ENCODE data around the gene MGMT. TPM values are rescaled to one million over a fixed set of nuclear protein-coding genes. Genes with fewer than 3 reads are reported as not detected.

Gene MGMT
- total RNA-seq, 1 donor from 2014 or later, result 58.5 TPM

DNA sequence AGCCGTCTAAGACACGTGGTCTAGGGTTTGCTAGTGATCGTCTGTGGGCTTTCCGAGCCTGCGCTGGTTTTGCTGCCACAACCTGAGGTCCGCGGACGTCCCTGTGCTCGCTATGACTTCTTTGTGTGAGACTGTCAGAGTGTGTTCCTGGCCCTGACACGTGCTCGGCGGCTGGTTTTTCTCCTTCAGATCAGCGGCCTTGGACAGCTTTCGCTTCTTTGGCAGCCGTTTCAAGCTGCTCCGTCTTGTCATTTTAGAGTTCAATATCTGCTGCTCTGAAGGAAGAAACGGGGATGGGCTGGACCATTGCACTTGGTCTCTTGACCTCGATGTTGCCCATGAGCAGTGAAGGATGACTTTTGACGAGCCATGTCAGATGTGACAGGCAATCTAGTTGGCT is 147.3 kb downstream of the MGMT start:
- DNase-seq (ENCODE audit: low spot score) (no peak), ATAC-seq (no peak)

DNA sequence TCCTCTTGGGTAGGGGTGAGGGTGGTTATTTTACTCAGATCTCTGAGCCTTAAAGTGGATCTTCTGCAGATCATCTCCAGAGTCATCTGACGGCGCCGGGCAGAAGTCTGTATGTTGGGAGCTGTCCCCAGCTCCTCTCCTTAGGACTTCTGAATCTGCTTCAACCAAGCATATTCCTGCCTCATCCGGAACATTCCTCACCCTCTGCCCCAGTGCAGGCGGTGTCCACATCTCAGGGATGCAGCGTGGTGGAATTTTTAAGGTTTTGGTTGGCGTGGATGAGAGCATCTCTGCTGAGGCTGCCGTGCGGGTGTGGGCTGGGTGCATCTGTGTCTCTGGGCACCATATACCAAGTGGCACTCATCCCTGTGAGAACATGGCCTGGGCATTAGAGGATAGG is 148.3 kb downstream of the MGMT start:
- no peak for DNase-seq (ENCODE audit: low spot score)
- no peak for ATAC-seq

DNA sequence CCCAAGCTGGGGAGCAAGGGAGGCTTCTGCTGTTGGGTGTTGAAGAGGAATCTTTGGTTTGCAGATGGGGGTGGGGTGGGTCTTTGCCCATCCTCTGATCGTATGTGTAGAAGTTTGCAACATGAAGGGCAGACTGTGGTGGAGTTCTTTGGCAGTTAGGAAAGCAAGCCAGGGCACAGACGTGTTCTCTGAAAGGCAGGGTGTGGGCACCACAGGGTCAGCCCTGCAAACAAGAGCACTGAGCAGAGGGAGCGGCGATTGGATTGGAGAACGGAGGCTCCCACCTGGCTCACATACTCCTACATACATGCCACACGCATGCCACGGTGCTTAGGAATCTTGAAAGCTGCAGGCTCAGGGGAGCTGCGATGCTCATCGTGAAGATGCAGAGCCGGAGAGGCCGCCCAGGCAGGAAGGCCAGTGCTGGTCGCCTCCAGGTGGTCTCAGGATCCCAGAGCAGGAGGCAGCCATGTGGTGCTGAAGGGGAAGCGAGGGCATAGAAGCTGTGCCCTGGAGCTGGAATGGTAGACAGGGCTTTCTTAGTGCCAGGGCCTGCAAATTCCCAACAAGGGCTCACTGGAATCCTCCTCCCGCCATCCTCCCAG is 149.0 kb downstream of the MGMT start:
- ATAC-seq, result no peak
- no peak for DNase-seq (ENCODE audit: low spot score)

DNA sequence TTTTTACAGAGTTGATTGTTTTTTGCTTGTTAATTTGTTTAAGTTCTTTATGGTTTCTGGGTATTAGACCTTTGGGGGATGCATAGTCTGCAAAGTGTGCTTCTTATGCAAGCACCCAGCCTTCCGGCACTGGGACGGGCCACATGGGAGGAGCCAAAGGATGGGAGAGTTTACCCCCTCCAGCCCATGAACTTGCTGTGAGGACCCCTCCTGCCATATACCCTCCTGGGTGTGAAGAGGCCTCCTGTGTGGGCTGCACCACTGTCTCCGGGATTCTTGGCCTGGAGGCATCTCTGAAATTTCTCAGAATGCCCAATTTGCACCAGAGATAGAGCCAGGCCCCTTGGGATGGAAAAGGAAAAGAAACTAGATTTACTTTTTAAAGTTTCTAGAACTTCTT is 150.7 kb downstream of the MGMT start:
- ATAC-seq (no peak), DNase-seq (ENCODE audit: low spot score) (no peak)

DNA sequence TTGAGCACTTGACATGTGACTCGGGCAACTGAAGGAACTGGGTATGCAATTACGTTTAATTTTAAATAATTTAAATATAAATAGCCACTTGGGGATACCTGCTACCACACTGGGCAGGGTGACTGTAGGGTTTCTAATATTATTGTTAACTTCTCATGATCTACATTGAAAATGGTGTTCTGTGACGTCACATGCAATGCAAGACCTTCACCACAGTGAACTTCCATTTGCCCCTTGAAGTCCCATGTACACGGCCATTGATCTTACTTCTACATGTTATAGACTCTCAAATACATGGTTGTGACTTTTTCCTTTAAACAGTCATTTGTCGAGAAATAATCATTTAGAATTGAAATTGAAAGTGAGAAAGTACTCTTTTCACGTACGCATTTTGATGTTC is 154.0 kb downstream of the MGMT start:
- ATAC-seq, result no peak
- DNase-seq (ENCODE audit: low spot score), result no peak

DNA sequence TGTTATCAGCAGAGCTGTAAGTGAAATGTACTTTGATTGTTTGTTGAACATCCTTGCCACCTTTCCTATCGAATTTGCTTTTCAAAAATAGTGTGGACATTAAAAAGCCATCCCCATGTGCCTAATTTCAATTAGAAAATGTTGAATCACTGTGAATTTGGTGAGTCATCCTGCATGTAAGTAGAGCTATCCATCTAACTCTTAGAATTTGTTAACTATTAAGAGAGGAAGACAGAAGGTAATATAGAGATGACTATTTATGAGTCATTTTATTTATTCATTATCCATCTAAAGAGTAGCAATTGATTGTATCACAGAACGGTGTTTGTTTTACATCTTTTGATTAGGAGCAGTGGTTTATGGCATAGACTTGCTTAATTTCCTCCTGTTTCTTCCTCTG is 154.7 kb downstream of the MGMT start:
- DNase-seq (ENCODE audit: low spot score) (no peak), ATAC-seq (no peak)

DNA sequence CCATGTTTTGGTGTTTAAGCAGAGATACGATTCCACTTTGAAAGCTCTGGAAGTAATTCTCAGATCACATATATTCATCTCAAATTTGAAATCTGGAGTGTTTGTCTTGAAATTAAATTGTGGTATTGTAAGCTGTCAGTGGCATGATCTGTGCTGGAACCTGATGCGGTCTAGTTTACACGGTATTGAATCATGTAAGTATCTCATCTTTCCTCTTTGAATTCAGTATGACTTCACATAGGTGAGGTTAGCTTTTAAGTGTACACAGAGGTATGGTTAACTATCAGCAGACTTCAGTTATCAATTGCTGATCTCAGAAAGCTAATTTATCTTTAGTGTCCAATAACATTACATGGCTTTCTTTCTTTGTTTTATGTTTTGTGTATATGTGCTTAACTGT is 155.2 kb downstream of the MGMT start:
- DNase-seq (ENCODE audit: low spot score), result no peak
- ATAC-seq, result no peak

DNA sequence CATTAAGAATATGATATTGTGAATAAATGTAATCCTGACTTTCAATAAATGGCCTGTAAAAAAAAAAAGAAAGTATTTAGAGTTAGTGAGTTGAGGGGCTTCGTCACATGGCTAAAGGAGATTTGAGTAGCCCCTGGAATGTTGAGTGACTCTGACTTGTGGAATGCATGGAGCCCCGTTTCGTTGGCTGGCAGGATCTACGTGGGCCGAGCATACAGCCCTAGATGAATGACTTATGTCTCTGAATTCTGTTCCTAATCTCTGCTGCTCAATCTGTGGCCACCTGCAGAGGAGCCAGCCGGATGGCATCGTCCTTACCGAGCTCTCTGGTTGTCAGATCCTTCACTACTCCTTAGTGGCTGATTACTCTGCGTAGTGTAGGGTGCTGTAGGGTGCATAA is 155.7 kb downstream of the MGMT start:
- DNase-seq (ENCODE audit: low spot score), result no peak
- no peak for ATAC-seq

DNA sequence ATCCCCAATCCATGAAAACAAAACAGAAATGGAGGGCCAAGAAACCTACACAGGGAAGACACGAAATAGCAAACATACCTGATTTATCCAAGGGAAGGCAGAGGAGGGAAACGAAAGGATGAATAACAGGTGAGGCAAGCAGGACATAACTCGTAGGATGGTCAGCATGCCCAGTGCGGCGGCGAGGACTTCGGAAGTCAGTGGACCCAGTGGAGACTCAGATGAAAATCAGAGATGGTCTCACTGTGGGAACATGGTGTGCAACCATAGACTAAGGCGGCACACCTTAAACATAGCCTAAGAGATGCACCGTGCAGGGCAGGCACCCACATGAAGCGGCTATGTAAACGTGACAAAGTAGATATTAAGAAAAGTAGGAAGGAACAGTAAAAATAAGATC is 157.5 kb downstream of the MGMT start:
- no peak for DNase-seq (ENCODE audit: low spot score)
- no peak for ATAC-seq

DNA sequence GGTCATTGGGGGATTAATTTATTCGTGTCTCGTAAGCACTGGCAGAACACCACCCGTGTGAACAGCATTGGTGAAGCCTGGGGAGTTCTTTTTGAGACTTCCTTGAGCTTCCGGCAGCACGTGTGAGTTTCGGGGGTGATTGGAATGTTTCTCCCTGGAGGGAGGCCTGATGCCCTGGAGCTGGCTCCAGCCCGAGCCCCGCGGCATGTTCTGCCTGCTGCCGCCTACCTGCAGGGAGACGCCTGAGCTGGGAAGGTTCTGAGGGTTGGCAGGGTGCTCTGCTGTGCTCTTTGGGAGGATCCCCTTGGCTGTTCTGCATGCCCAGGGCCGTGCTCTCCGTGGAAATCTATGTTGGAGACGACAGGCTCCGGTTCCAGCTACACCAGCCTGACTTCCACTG is 159.3 kb downstream of the MGMT start:
- no peak for DNase-seq (ENCODE audit: low spot score)
- ATAC-seq, result no peak

DNA sequence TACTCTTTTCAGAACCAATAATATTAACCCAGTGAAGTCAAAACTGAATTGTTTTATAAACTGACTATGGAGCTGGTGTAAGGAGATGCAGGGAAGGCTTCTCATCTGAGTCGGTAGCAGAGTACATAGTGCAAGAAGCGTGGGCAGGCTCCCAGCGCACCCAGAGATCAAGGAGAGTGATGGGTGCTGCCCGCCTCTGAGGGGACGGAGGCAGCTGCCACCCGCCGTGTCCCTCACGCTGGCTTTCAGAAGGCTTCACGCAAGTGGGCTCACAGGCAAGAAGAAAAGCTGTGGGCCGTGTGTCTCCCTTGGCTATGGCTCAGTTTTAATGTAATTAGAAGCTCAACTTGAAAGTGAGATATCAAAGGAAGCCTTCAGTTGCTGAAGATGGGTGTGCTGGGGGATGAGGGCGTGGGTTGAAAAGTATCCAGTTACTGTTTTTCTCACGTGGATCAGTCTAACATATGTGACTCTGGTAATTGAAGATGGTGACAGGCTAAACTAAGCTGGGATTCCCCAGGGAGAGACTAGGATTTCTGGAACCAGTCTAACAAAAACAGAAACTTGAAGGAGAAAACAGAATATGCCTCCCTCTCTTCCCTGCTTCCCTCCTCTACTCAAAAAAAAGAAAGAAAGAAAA is 159.9 kb downstream of the MGMT start:
- ATAC-seq (no peak), DNase-seq (ENCODE audit: low spot score) (no peak)

DNA sequence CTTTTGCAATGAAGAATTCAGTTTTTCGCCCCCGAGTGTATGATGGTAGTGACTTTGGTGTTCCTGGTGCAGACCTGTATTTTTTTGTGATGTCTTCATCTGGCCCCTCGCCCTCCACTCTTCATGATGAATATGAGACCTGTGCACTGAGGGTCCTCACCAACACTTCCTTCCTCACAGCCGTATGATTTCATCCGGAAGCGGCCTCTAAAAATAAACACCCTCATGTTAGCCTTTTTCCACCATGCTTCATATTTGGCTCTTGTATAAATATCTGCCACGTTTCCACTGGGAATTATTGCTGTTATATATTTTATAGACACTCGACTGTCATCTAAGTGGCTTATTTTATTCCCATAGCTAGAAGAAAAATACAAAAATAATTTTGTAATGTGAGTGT is 160.4 kb downstream of the MGMT start:
- no peak for ATAC-seq
- DNase-seq (ENCODE audit: low spot score), result no peak

DNA sequence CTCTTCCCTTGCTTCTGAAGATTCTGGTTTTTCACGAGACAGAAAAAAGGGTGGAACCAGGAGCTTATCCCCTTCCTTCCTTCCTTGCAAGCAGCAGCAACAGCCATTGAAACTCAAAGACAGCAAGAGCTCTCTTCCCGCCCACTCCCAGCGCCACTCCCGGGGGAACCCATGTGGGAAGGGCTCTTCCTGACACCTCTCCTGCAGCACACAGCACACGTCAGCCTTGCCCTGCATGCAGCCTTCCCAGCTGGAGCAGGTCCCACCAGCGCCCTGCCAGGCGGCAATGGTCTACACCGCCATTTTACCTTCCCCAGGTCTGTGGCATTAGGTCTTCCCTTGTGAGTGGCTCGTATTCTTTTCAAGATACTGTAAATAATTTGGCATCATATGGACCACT is 161.8 kb downstream of the MGMT start:
- DNase-seq (ENCODE audit: low spot score), result no peak
- no peak for ATAC-seq

DNA sequence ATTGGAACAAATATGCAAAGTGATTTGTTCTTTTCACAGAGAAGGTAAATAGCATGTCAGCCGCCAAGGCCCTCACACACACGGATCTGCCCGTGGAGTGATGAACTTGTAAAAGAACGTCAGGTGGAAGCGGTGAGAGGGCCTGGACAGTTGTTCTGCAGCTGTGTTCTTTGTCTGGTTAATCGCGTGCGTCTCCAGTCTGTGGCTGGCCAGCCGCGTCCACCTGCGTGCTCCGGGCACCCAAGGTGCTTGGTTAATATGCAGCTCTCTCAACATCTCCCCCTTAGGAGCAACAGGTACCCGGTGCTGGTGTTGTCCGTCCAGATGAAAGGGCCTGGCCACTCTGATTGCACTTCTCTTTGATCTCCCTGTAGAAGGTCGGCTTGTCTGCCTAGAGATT is 162.9 kb downstream of the MGMT start:
- ATAC-seq (no peak), DNase-seq (ENCODE audit: low spot score) (no peak)

DNA sequence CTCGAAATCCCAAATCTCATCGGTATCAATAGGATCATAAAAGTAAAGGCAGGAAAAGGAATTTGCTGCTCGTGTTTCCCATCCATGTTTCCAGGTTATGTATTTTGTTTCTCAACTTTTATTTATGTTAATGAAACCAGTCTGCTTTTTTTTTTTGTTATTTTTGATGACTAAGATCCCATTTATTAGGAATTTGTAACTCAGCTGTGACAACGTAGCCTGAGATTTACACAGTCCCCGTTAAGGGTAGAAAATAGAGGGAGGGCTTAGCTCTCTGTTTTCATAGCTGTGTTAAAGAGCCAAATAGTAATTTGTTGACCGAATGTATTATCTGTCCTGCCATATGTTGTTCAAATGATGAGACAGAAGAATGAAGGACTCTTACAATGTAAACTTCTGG is 164.0 kb downstream of the MGMT start:
- no peak for DNase-seq (ENCODE audit: low spot score)
- ATAC-seq, result no peak

DNA sequence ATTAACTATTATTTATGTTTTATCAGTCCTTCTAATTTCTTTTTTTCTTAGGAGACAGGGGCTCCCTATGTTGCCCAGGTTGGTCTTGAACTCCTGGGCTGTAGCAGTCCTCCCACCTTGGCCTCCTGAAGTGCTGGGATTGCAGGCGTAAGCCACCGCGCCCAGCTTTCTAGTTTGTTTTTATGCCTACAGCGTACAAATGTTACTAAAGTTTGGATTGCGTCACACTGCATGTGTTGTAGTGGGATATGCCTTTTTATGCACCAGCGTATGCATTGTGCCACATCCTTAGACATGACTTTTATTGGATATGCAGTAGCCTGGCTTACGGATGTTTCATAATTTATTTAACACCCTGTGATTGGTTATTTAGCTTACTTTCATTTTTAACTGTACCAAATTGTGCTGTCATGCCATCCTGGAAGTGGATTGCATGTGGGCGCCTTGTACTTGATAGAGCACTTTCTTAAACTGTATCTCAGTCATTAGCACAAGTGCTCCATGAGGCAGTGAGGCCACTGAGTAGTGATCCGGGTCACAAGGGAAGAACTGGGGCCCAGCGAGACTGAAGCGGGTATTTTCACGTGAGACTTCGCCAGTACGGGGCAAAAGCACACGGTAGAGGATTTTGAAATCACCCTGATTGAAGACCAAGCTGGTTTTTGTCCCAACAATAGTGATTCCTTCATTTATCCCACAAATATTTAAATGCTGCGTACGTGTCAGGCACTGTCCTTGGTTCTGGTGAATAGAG is 165.0 kb downstream of the MGMT start:
- no peak for ATAC-seq
- DNase-seq (ENCODE audit: low spot score), result no peak

DNA sequence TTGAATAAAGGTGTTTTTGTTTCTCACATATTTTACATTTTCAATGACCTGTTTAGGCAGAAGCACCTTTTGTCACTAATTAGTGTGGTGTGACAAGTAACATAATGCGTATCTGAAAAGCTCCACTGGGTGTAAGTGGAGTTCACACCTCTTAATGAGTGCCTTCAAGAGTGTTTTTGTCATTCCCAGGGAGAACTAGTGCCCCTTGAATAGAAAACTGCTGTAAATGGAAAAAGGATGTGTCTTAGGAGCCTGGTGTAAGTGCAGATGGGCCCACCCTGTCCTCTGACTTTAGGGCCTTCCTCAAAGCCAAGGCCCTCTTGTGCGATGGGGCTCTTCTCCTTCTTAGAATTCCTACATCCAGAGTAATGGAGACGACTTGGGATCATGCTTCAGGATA is 170.0 kb downstream of the MGMT start:
- DNase-seq (ENCODE audit: low spot score) (no peak), ATAC-seq (no peak)

DNA sequence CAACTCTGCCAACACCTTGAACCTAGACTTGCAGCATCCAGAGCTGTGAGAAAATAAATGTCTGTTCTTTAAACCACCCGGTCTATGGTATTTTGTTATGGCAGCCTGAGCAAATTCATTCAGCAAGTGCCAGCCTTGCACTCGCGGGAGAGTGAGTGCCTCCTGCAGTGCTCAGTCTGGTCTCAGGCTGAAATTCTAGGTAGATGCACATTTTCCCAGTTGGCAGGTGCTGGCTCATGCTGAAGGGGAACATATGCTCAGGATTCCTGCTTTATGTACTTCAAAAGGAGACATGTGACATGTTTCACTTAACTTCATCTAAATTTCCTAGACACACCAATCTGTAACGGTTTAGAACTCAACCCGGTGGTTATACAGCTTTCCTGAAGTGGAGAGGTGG is 170.8 kb downstream of the MGMT start:
- no peak for ATAC-seq
- no peak for DNase-seq (ENCODE audit: low spot score)

DNA sequence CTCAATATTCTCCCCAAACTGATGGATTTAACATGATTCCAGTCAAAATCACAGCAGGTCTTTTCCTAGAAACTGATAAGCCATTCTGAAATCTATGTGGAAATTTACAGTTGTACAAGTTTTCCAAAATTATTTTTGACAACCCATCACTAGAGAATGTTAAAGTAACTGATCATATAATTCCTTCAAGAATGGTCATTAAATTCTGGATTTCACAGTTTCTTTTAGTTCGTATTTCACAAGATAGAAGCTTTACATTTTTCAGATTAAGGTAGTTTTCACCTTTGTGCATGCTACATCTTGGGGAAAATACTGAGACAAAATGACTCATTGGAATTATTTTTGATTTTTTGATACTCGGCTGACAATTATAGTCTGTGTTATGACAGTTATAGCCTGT is 174.3 kb downstream of the MGMT start:
- no peak for ATAC-seq

DNA sequence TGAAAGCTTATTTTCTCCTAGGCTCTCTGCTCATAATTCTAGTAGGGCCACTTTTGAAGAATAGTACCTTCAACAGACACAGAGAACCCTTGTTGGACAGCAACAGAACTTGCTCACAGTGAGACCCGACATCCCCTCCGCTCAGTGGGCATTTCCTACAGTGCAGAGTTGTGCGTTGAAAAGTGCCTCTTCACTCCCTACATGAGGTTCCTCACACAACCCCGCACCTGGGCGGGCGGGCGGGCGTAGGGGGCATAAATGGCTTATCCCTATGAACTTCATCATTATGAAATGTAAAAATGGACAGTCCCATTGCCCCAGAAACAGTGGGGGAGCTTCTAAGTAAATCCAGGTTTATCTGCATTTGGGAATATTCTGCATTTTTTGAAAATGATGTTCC is 174.9 kb downstream of the MGMT start:
- DNase-seq (ENCODE audit: low spot score), result no peak
- ATAC-seq, result peak; percentile 25

More for the DNA sequence above, 174.3 kb downstream of the MGMT start:
- no peak for DNase-seq (ENCODE audit: low spot score)

DNA sequence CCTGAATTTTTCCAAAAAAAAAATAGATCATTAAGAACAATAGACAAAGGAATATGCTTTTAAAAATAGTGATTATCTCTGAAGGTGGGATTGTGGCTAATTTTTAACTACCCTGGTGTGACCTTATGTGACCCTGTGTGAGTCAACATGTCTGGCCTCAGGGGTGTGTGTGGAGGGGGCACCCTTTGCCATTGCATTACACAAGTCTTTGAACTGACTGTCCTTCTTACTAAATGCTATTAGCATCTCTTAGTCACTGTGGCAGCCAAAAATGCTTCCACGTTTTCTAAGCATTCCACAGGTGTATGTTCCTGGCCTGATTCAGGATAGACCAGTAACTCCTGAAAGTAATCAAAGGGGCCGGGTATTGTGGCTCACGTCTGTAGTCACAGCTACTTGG is 175.4 kb downstream of the MGMT start:
- DNase-seq (ENCODE audit: low spot score) (peak; percentile 57), ATAC-seq (peak; percentile 90)

DNA sequence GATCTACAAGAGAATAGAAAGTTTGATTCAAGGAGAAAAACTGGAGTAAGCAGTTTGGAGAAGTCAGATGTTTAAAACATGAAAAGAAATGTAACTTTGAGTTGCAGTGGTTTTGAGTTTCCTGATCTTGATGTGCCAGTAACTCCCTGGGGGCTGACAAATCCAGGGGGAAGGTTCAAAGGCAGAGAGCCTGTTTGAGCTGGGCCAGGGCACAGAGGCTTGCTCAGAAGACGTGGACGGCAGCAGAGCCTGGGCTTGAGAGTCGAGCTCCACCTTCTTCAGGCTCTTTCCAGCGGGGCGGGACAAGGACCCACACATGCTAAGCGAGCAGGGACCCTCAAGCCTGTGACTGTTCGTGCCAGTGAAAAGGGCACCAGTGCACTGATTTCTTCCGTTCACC is 176.2 kb downstream of the MGMT start:
- DNase-seq (ENCODE audit: low spot score) (no peak), ATAC-seq (no peak)

DNA sequence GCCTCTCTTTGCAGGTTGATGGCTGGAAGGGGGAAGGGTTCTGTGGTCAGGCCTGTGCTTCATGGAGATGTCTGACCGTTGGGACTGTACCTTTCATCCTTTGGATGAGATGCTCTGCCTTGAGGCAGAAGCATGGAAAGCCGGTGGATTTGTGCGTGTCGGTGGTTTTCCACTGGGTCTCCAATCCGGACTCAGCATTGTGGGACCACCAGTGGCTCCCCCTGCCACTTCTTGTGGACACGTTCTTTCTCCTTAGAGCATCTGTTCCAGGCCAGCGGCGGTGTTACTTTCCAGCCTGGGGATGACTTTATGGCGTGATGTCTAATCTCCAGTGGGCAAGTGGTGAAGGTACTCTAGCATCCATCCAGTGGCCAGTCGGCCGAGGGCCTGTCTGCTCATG is 178.4 kb downstream of the MGMT start:
- DNase-seq (ENCODE audit: low spot score) (no peak), ATAC-seq (no peak)
